Upper lobe of left lung (tissue), 6 donors: ENCODE measurements around the gene TMEM181. TPM values are rescaled to one million over a fixed set of nuclear protein-coding genes. Genes with fewer than 3 reads are reported as not detected.

ENCODE experiments used
- ATAC-seq, 2 donors: fragments of 200-7000 bp; cut with Tn5 transposase; one replicate each; pipeline ENCODE4 v1.9.1; 2022; ENCODE audit warnings: mild to moderate bottlenecking in 2 of 2, moderate library complexity in 2 of 2; ENCODE audit not compliant: low FRiP score in 2 of 2
- DNase-seq, 2 donors: peaks; one replicate each; pipeline ENCODE4 v3.0.0-alpha.2; 2019 to 2020
- H3K27ac ChIP-seq, 4 donors: fragments of 200-600 bp; sonication (generic); one replicate each; pipeline ENCODE4 v1.5.1; 2016 to 2019
- H3K27me3 ChIP-seq, 4 donors: fragments of 200-600 bp; sonication (generic); one replicate each; pipeline ENCODE4 v1.5.1; 2017 to 2019
- H3K36me3 ChIP-seq, 4 donors: fragments of 200-600 bp; sonication (generic); one replicate each; pipeline ENCODE4 v1.5.1; 2016 to 2019
- H3K4me1 ChIP-seq, 4 donors: fragments of 200-600 bp; sonication (generic); one replicate each; pipeline ENCODE4 v1.5.1; 2018 to 2019
- H3K4me3 ChIP-seq, 4 donors: fragments of 200-600 bp; sonication (generic); one replicate each; pipeline ENCODE4 v1.5.1; 2017 to 2019; ENCODE audit warnings: mild to moderate bottlenecking in 2 of 4, moderate library complexity in 1 of 4
- H3K9me3 ChIP-seq, 4 donors: fragments of 200-600 bp; sonication (generic); one replicate each; pipeline ENCODE4 v1.5.1; 2018 to 2019
- EP300 ChIP-seq, 4 donors: sonication (generic); formaldehyde crosslinking; IDR thresholded peaks; one replicate each; pipeline ENCODE4 v1.5.1; 2017; ENCODE audit warnings: antibody characterized with exemption in 4 of 4, control low read depth in 2 of 4
- POLR2A ChIP-seq, 4 donors: fragments of 450-650 bp; IDR thresholded peaks; one replicate each; pipeline ENCODE4 v1.5.1; 2016 to 2017; ENCODE audit warnings: antibody characterized with exemption in 4 of 4, mild to moderate bottlenecking in 2 of 4
- POLR2AphosphoS5 ChIP-seq, 2 donors: sonication (generic); formaldehyde crosslinking; IDR thresholded peaks; one replicate each; pipeline ENCODE4 v1.5.1; 2017; ENCODE audit warnings: antibody characterized with exemption in 2 of 2
- WGBS, 2 donors: methylation state at CpG; one replicate each; pipeline ENCODE4 v1.1.5; 2017 to 2018; 5-methylcytosine and 5-hydroxymethylcytosine counted together
- total RNA-seq, 6 donors: library from RNA; depleted of rRNA in 4 of 6; stranded (reverse); fragments of >200 nt in 4 of 6; gene quantifications; one replicate each; pipeline versions ENCODE4 v1.1.0 to v1.2.1, GENCODE V29; 2016 to 2021
- TF ChIP-seq, protein P1 (sequence below), 6 experiments: fragments of 450-650 bp in 4 of 6; fragments of 200-600 bp in 2 of 6; sonication (generic) in 2 of 6; IDR thresholded peaks; one replicate each; pipeline ENCODE4 v1.5.1; 2016 to 2019; ENCODE audit warnings: antibody characterized with exemption in 6 of 6
- donor health status: DM: no; HTN: no; CAD: no; lungs with moderate emphysema.
- donor health status: DM: no; HTN: yes; CAD: no; lungs with severe emphysema.

TMEM181 gene
- total RNA-seq, 6 donors from 2014 or later, result 11.5 to 27.6 (median 18.9) TPM

DNA sequence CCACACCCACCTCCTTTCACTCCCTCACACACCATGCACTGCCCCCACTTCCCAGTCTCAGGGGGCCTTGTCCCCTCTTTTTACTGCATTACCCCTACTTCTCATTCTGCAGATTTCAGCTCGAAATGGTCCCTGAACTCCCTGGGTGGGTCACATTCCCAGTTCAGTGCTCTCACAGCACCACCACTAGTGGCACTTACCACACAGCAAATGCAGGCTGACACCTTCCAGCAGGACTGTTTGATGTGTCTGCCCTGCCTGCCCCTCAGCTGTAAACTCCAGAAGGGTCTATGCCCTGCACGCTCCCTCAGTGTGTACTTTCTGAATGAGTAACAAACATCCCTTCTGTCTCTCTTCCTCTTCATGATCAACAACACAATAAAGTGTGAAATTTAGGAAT, 80.6 kb downstream of the TMEM181 start:
- no peaks in the 10 kb centered on the region for H3K27me3 ChIP-seq
- H3K9me3 ChIP-seq, result no peaks in the 10 kb centered on the region
- peaks cover 5 to 30% (median 18%) of the 10 kb centered on the region in 4 donors for H3K36me3 ChIP-seq
- H3K27ac ChIP-seq, result peak overlapping the region in 2 of 4 donors; percentile 12 to 24
- H3K4me1 ChIP-seq, result peaks cover 24 to 49% (median 30%) of the 10 kb centered on the region in 4 donors
- DNase-seq, result peak in 1 of 2 donors; percentile 18
- no peak overlapping the region for H3K4me3 ChIP-seq
- ATAC-seq, result no peak
- TF ChIP-seq, protein P1, sequence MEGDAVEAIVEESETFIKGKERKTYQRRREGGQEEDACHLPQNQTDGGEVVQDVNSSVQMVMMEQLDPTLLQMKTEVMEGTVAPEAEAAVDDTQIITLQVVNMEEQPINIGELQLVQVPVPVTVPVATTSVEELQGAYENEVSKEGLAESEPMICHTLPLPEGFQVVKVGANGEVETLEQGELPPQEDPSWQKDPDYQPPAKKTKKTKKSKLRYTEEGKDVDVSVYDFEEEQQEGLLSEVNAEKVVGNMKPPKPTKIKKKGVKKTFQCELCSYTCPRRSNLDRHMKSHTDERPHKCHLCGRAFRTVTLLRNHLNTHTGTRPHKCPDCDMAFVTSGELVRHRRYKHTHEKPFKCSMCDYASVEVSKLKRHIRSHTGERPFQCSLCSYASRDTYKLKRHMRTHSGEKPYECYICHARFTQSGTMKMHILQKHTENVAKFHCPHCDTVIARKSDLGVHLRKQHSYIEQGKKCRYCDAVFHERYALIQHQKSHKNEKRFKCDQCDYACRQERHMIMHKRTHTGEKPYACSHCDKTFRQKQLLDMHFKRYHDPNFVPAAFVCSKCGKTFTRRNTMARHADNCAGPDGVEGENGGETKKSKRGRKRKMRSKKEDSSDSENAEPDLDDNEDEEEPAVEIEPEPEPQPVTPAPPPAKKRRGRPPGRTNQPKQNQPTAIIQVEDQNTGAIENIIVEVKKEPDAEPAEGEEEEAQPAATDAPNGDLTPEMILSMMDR (IDR thresholded peaks at IDR 0.05), result no peak
- TF ChIP-seq EP300 (IDR thresholded peaks at IDR 0.05) (no peak), POLR2AphosphoS5 (IDR thresholded peaks at IDR 0.05) (no peak), POLR2A (IDR thresholded peaks at IDR 0.05) (no peak)
- WGBS, 2 donors, result 70 to 81% methylated on average over 2 of the region's 2 CpGs

DNA sequence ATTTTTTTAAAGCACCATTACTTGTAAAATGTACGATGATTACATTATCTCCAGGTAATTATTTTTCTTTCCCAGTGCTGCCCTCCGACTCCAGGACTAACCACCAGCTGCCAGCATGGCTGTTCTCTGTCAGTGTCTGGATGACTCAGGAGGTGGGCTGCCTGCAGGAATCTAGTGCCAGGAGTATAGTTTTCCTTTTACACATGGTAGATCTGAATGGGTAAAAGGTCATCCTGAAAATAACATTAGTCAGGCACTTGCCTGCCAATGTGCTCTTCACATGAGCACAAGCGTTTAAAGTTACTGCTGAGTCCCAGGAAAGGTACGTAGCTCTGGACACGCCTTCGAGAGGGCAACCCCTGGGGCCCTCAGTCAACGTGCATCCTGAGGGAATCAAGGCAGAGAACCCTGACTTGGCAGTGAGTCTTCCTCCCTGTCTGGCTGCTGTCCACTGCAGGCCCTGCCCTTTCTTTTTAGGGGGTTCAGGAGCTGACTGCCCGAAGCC, 82.3 kb downstream of the TMEM181 start:
- H3K27ac ChIP-seq, result peak overlapping the region; percentile 27 to 99 (median 99)
- H3K9me3 ChIP-seq, result no peaks in the 10 kb centered on the region
- H3K27me3 ChIP-seq, result no peaks in the 10 kb centered on the region
- no peak overlapping the region for H3K4me3 ChIP-seq
- H3K36me3 ChIP-seq, result peaks cover 0 to 15% (median 7%) of the 10 kb centered on the region in 4 donors
- peaks cover 24 to 51% (median 30%) of the 10 kb centered on the region in 4 donors for H3K4me1 ChIP-seq
- 69 to 70% methylated on average over 7 to 8 of the region's 8 CpGs for WGBS, 2 donors
- DNase-seq (peak in 1 of 2 donors; percentile 59), ATAC-seq (no peak)
- TF ChIP-seq POLR2A (IDR thresholded peaks at IDR 0.05) (no peak), EP300 (IDR thresholded peaks at IDR 0.05) (no peak), POLR2AphosphoS5 (IDR thresholded peaks at IDR 0.05) (peak in 1 of 2 donors; percentile 28)
- TF ChIP-seq, protein P1 (IDR thresholded peaks at IDR 0.05), result no peak

DNA sequence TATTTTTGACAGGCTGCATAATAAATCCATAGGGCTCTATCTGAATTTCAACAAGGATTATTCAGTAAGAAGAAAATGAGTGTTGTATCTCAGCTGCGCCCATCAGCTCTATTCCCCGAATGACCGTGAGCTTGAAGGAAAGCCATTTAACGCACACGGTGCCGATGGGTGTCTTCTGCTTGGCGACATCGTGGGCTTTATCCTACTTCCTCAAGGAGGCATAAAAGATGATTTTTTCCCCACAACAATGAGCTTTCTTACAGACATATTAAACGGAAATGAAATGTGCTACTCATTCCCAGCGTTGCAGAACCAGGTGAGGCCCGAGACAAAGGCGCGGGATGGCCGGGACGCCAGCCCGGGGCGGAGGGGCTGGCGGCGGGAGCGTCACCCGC, 83.9 kb downstream of the TMEM181 start:
- Histone ChIP-seq H3K4me3 (peak overlapping the region; percentile 71 to 83 (median 78)), H3K4me1 (peaks cover 27 to 54% (median 32%) of the 10 kb centered on the region in 4 donors), H3K27ac (peak overlapping the region; percentile 99), H3K9me3 (no peaks in the 10 kb centered on the region), H3K27me3 (no peaks in the 10 kb centered on the region), H3K36me3 (peaks cover 0 to 9% (median 3%) of the 10 kb centered on the region in 4 donors)
- no peak for TF ChIP-seq POLR2AphosphoS5 (IDR thresholded peaks at IDR 0.05)
- TF ChIP-seq, protein P1 (IDR thresholded peaks at IDR 0.05), result no peak
- TF ChIP-seq EP300 (IDR thresholded peaks at IDR 0.05), result no peak
- no peak for TF ChIP-seq POLR2A (IDR thresholded peaks at IDR 0.05)
- DNase-seq (no peak), ATAC-seq (no peak)
- WGBS, 2 donors, result 2% methylated on average over 9 to 20 of the region's 21 CpGs

DNA sequence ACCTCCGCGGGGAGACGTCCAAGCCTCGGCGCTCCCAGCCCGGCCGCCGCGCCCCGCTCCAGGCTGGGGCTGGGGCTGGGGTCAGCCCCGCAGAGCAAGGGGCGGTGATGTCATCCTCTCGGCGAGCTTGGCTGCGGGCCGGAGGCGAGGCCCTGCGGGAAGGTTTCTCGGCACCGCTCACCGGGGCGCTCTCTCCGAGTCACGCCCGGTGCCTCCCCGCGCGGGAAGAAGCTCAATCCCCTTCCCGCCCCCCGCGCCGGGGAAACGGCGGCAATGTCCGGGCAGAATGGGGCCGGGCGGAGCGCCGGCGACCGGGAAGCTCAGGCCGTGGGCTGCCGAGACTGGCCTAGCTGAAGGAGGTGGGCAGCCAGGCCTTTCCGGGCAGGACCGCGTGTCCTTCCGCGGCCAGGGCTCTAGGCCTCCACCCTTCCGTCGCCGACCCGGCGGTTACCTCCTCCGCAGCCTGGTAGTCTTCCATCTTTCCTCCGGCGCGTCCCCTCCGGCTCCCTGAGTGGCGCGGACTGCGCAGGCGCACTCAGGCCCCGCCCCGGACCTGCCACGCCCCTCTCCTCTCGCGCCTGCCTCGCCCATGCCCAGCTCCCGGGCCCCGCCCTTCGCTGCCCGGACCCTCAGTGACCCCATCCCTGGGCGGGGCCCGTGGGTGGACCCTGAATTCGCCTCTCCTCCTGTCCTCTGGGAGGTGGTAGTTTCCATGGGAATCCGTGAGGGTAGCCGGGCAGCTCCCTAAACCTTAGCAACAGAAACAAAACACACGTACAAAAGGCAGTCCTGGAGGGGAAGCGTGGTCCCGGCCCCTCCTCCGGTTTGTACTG, 84.6 kb downstream of the TMEM181 start, which contains the start of gene DYNLT1:
Gene DYNLT1 (minus strand): TSS at position 513 of the 833 bp plus-strand sequence. CDS start 35 bp downstream, at position 478.
- ATAC-seq (peak; percentile 96 to 97), DNase-seq (peak; percentile 96 to 99)
- peaks cover 0 to 6% (median 3%) of the 10 kb centered on the region in 4 donors for H3K36me3 ChIP-seq
- H3K4me3 ChIP-seq, result peak within 1 kb of the TSS; percentile 71 to 83 (median 78)
- H3K27ac ChIP-seq, result peak within 1 kb of the TSS; percentile 99
- no peaks in the 10 kb centered on the region for H3K9me3 ChIP-seq
- peak in 1 of 4 donors; percentile 39 for TF ChIP-seq EP300 (IDR thresholded peaks at IDR 0.05)
- TF ChIP-seq POLR2A (IDR thresholded peaks at IDR 0.05), result peak; percentile 75 to 100 (median 97)
- TF ChIP-seq, protein P1 (IDR thresholded peaks at IDR 0.05), result peak in 2 of 6 experiments; percentile 17 to 29
- TF ChIP-seq POLR2AphosphoS5 (IDR thresholded peaks at IDR 0.05), result peak; percentile 95 to 99
- 0% methylated on average over 4 to 13 of the region's 81 CpGs for WGBS, 2 donors
- peaks cover 31 to 60% (median 38%) of the 10 kb centered on the region in 4 donors for H3K4me1 ChIP-seq
- no peaks in the 10 kb centered on the region for H3K27me3 ChIP-seq
